ENCODE measurements around the gene ATRAID.

DNA sequence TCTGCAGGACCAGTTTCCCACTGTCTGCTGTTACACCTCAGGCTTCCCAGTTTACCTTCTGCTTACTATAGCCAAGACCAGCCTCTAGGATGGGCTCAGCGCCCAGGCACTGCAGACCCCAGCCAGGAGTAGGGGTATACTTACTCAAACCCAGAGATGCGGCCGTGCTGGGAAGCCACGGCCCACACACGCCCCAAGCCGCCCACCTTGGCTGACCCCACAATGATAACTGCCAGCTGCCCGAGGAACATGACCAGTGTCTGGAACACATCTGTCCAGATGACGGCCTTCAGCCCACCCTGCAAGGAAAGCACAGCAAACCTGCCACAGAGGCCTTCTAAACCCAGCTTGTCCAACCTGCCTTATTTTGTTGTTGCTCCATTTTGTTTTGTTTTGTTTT is 6.6 kb upstream of the ATRAID start:
- TF ChIP-seq TAF1 (IDR thresholded peaks at IDR 0.05; ENCODE audit: borderline replicate concordance, low read depth, low read length) (no peak), POLR2A (IDR thresholded peaks at IDR 0.05; ENCODE audit: low read depth, low read length) (no peak), POLR2AphosphoS5 (IDR thresholded peaks at IDR 0.05; ENCODE audit: low read depth, low read length) (no peak)
